T-helper 2 cell (primary cell): ENCODE data around the gene NRG2.

Experiments
- DNase-seq, 5 experiments: peaks; one replicate each; pipeline versions ENCODE4 v3.0.0 to v3.0.0-alpha.2; 2012 to 2022

The NRG2 gene

DNA sequence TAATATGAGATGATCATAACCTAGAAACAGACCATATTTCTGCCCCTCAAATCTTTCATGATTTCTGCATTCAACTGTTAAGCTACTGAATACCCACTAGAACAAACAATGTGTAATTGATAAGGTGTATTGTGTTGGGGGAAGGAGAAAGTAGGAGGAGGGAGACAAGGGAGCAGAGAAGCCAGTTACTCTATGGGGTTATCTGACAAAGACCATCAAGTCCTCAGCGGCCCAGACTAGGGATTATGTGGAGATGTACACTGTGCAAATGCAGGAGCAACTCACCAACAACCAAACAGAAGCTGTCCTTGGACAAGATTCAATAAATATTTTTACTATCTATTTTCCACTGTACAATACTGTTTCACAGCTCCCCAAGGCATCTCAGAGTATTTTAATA, 2.7 kb downstream of the NRG2 start:
- DNase-seq = no peak

DNA sequence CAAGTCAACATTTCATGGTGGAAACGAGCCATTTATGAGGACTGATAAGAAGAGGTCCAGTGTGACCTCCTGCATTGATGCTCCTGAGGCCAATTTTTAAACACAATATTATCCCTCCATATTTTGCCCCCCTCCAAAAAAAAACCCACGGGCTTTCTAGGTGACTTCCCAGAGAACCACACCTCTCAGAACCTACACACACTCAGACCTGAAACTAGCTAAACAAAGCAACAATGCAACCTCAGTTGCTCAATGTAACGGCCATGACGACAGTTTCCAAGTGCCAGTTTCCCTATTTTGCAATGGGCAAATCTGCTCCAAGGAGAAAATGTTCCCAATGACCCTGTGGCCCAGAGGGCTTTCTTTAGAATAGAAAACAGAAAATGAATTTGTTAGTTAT, 3.5 kb downstream of the NRG2 start:
- DNase-seq = no peak

DNA sequence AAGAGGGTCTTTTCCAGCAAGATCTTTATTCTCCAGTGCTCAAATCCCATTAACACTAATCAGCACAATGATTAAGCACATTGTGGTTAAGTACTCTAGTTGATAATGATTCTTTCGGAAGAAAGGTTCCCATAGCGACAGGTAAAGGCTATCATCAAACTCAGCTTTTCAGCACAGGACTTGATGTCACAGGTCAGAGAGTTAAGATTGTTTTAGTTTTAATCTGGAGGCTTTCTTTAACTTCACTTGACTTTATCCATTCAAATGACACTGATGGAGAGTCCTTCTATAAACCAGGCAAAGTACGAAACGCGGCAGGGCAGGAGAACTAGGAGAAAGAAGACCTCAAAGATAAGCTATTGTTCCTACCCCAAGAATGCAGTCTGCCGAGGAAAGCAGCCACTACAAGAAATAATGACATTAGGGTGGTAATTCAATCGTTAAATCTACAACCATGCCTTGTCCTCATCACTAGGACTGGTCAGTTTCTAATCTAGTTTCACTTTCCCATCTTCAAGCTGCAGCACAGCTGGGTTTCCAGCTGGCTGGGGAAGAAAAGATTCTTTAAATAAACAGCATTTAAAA, 4.6 kb downstream of the NRG2 start:
- no peak for DNase-seq

DNA sequence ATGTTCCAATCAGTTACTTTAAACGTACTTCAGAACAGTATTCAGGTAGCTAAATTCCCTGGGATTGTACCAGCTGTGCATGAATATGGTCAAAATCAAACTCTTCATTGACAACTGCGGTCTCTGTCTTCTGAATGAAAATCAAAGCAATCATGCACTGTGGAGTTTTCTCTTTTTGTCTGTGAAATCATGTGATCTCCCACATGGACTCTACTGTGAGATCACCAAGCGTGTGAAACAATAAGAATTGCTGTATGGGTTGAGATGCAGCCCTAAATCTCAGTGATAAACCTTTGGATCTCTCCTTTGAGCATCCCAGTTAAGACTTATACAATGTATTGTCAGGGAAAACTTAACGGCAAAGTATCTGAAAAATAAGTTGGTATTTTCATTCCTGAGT, 6.1 kb downstream of the NRG2 start:
- DNase-seq = no peak

DNA sequence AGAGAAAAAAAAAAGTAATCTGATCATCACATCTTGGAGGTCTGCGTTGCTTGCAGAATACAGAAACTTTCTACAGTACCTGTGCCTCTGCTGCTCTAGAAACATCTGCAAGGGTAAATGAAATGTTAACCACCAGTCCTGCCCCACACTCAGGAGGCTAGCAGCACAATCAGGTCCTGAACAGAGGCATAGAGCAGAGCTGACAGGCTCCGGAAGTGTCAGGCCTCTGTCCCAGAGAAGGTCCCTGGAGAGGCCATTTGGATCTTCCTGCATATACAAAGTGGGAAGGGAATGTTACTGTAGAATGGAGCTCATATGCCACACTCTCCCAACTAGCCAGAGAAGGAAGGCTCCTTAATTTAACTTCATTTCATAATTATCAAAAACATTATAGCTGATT, 7.2 kb downstream of the NRG2 start:
- no peak for DNase-seq

DNA sequence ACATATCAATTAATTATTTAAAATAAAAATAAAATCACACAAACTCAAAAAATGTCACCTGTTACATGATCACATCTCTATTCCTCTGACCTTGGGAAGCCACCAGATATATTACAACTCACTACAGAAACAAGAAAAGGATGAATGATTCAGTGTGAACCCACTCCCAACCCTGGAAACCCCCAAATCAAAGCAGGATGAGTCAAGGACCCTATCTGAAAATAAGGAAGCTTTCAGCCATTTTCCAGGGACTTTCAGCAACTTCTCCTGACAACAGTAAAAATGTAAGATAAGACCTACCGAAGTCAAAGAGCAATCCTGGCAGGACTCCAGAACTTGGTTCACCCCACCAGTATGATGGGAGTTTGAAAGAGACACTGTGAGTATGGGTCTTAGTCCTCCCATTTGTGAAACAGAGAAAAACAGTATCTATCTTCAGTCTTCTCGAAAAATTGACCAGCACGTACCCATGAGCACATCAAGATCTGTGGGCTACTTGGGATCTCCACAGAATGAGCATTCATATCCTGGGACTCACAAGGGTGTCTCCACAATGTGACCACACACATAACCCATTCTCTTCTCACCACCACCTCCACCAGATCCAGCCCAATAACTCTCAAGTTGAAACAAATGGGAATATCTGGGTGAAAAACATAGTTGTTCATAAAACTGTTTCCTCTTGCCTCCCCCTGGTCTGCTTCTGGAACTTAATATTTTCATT, 9.9 kb downstream of the NRG2 start:
- no peak for DNase-seq

DNA sequence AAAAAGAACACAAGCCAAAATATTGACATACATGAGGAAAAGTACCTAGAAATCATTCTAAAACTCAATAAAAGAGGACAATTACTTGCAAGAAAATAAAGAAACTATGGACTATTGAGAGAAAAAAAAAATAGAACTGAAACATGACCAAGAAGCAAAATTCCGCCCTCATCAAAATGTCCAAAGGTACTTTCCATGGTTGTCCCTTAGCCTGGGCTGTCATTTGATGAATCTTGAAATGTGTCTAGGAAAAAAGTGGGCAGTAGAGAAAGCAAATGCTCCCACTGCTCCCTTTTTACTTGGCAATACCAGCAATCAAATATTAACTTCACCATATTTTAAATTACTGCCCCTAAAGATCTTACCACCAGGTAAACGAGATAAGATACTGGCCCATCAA, 10.8 kb downstream of the NRG2 start:
- no peak for DNase-seq

DNA sequence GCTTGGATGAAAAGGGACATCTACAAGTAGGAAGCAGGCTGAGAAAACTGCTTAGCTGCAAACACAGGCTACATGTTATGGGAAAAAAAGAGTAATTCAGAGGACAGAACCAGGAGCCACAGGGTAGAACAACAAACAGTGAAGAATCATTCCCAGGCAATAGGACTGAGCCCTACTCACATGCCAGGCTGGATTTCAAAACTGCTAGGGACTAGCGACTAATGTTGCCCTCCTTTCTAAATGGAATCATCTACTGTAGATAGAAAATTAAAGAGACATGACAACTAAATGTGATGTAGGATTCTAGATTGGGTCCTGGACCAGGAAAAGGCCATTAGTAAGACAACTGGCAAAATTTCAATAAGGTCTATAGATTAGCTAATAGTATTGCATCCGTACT, 15.3 kb downstream of the NRG2 start:
- no peak for DNase-seq

DNA sequence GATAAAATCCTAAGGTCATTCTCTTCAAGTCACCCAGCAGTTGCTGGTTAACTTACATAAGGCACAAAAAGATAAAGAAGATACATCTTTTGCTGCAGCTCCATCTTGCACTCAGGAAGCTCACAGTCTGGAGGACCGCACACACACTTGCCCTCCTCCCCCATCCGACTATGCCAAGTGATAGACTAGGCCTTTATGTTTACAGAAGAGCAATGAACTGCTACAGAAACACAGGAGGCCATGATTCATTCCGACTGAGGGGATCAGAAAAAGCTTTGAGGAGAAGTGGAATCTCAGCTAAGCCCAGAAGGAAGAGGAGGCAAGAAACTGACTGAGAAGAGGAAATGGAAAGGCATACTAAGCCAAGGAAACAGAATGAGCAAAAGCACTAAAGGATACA, 17.4 kb downstream of the NRG2 start:
- no peak for DNase-seq

DNA sequence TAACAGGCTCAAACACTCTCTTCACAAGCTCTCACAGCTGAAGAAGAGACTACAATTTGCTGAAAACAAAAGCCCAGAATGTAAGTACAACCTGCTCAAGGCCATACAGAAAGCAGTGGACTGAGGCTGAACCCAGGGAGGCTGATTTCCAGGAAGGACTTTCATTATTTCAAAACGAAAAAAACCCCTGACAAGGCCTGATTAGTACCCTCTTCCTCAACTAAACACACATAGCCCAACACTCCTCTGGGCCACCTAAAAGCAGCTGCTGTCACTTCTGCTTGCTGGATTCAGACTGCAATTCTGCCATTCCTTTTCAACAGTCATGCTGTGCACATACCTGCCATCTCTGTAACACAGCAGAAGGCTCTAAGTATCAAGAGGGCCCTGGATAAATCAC, 18.2 kb downstream of the NRG2 start:
- DNase-seq = no peak

DNA sequence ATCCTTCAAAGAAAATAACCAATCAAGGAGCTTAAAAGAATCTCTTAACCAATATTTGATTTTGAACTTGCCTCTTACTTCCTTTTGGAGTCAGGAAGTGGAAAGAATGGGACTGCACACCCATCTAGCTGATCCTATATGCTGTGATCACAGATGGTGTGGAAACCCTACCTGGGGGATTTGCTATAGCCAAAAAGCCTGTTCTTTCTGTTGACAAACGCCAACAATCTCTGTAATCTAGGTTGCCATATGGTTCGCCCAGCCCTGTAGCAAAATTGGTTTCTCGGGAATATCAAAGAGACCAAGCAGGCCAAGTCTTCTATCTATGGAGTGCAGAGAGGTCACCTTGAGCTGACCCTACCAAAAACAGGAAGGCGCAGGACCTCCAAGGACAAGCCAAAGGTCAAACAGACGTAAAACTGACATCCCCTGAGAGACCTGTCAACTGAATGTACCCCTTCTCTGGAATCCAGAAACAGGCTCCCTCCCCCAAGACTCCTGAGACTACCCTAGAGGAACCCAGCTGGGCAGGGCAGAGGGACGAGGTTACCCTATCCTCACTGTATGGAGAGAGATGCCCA, 19.4 kb downstream of the NRG2 start:
- DNase-seq = no peak

DNA sequence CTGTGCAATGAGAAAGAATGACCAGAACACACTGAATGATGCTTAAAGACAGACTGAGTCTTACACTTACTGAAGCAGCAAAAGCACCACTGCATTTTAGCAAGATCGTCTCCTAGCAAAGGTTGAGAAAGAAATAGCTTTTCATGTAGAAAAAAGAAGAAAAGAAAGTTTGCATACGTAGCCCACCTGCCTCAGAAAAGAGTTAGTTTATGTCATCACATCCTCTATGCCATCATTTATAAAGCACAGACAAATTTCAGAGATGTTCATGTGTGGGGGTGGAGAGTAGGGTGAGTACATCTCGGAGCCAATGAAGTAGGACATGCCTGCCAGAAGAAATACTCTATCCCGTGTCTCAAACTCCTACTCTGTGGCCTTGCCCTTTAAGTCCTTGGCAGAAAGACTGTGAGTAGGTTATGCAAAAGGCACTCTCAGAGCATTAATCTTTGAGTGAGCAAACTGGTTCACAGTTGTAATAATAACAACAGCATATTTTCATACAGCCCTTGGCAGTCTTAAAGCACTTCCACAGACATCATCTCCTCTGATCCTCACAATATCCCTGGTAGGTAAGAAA, 22.4 kb downstream of the NRG2 start:
- no peak for DNase-seq

DNA sequence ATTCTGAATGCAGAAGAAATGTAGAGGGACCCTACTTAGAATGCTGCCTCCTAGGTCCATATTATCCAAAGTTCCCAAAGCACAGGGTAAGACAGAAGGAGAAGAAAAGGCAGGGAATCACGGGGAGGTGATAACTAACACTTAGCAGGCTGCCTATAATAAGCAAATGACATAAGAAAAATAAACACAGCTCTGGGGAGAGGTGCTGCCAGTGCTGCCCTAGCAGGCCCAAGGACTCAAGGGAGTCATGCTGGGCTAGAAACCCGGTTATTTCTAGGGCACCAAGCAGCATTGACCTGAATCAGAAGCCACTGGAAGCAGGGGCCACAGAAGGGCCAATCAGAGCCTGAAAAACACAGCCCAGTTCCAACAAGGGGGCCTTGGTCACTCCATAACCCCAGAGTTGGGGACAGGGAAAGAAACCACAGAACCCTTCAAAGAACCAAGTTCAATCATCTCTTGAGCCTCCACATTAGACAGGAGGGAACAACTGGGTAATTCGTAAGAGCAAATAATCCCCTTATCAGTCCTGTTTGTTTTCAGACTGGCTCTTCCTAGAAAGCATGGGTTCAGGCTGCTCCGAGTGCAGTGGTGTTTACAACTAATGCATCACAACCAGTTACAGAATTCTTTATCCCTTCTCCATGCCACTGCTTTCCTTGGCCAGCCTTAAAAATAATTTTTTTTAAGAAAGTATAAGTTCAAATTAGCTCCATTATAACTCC, 24.0 kb downstream of the NRG2 start:
- no peak for DNase-seq

DNA sequence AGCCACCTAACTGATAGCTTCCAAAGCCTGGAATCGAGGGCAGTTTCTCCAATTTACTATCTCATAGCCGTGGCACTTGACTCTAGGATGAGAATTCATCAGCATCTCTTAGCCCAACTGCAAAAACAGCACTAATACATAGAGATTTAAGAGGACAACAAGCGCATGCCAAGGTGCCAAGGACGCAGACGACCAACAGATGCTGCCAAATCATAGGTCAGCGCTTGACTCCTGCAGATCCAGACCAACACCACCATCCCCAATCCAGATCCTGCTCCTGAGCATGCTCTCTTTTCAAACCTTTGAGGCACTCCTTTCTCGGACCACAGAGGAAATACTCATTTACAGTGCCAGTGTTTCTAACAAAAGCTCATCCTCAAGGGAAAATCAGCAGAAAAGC, 24.6 kb downstream of the NRG2 start:
- no peak for DNase-seq

DNA sequence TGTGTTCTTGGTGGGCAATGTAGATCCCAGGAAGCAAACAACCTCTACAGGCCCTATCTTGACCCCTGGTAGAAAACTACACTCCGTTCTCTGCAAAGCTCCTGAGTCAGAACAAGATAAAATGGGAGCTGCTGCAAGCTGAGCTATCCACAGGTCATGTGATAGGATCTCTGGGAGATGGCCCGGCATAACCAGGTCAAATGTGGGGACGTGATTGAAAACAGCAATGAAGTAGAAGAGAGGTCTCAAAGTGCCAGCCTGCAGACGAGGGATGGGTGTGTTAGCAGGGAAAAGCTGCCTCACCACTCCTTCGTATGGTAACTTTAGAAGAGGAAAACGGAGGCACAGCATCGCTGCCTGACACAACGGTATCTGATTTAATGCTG, 25.0 kb downstream of the NRG2 start:
- DNase-seq = no peak

DNA sequence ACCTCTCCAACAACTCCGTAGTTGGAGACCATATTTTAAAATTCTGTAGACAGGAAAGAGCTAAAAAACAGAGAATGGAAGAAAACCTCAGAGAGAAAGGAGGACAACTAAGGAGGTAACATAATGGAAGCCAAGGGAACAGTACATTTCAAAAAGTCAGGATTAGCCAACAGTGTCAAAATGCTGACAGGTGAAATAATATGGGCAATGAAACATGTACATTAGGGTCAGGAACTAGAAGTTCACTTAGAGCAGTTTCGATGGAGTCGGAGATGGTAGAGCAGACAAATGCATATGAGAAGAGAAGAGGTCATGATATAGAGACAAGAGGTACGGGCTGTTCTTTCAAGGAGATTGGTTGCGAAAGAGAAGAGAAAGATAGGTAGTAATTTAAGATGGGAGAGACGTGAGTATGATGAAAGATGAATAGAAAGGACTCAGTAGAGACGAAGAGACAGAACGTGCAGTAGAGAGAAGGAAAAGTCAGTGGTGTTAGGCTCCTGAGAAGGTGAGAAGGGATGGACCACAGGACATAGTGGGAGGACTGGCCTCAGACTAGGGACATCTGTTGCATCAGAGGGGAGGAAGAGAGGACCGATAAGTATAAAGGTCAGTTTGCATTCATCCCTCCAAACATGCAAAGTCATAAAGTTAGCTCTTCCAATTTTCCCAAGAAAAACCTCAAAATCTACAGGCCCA, 25.6 kb downstream of the NRG2 start:
- DNase-seq = no peak

DNA sequence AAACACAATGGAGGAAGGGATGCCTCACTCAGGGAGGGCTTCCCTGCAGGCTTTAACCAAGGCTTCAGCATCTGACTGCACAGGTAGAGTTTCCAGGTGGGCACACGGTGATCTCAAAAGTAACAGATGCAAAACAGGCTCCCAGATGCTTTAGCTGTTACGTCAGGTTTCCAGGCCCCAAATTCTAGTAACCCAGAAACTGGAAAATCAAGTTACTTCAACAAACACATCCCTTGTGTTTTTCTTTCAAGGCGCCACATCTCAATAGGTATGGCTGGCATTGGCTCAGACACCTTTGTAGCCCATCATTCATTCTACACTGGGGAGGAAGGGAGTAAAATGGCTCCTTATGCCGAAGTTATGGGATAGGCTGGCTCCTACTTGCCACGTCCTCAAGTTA, 27.4 kb downstream of the NRG2 start:
- no peak for DNase-seq

DNA sequence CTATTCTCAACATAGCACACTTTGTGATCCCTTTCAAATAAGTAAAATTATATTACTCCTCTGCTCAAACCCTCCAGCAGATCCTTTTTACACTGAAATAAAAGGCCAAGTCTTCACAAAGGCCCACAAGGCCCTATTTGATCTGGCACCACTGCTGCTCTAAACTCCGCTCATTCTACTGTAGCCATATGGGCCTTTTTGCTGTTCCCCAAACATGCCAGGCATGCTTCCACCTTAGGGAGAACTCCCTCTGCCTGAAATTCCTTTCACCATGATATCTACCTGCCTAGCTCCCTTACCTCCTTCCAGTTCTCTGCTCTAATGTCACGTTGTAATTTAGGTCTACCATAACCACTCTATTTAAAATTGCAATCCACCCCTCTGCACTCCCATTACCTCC, 28.3 kb downstream of the NRG2 start:
- no peak for DNase-seq

DNA sequence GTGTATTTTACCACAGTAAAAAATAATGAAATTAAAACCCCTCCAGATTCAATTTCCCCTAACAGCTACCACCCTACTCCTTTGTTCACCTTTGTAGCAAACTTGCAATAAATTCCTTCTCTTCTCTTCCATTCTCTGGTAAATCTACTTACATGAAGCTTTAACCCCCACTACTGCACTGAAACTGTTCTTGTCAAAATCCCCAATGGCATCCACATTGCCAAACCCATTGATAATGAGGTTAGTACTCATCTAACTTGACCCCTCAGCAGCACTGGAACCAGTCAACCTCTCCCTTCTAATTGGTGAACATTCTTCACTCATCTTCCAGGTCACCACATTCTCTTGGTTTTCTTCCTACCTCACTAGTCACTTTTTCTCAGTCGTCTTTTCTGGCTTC, 29.6 kb downstream of the NRG2 start:
- no peak for DNase-seq

DNA sequence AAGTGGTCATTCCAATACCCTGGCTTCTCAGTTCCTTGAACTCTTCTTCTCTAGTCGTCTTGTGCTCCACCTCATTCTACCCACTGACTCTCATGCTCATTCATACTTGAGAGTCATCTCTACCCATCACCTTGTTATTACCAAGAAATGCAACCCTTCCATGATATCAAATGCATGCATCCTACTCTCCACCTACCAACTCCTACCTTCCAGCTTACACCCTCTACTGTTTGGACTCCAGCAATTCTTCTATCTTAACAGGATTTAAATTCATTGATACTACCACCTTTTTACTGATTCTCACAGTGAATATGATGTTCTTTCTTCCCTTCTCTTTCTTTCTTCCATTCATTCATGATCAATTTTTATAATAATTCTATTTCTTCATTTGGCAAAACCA, 30.7 kb downstream of the NRG2 start:
- DNase-seq = no peak

DNA sequence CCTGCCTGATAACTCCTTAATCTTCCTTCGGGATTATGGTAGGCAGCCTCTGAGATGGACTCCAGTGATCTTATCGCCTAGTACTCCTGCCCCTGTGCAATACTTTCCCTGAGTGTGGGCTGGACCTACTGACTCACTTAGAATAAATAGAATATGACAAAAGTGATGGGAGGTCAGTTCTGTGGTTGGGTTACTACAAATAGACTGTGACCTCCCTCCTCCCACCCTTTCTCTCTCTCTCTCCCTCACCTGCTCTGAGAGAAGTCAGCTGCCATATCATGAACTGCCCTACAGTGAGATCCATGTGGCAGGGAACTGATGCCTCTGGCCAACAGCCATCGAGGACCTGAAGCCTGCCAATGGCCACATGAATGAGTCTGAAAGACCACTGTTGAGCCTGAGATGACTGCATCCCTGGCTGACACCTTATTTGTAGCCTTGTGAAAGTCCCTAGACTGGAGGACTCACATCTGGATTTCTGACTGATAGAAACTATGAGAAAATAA, 31.7 kb downstream of the NRG2 start:
- no peak for DNase-seq

DNA sequence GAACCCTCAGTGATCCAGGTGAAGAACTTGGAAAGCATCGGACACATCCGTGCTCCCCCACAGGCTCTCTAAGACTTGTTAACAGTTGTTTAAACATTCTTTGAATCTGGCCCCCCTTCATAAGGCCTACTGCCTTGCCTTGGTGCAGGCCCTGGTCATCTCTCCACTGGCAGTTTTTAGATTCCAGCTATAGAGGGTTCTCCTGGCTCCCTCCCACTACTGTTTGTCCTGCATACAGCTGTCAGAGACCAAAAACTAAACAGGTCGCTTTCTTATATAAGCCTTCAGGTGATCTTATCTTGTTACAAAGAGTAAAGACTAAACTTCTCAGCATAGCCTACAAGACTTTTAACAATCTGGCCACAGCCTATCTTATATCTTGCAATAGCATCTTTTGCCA, 32.3 kb downstream of the NRG2 start:
- DNase-seq = no peak

DNA sequence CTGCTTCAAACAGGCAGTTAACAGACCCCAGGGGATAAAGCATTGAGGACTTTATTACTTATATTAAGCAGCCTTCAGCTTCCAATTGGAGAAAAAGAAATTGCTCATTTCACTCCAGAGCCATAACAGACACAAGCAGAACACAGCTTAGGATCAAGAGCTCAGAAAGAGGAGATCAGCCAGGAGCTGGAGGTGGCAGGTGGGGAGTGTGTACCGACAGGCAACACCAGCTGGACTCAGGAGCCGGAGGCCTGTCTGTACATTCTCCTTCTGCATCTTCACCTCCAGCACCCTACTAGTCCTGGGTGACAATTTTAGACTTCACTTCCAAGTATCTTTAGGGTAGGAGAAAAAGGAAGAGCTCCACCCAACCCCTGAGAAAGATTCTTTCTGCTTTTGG, 35.8 kb downstream of the NRG2 start:
- no peak for DNase-seq
